Stimulated activated CD8-positive, alpha-beta memory T cell treated with anti-CD3 and anti-CD28 coated beads, Interleukin-12 subunit alpha, Interleukin-12 subunit beta, amount 100 ng/mL, for 24 hours (primary cell): ENCODE measurements around the gene SERPINA1.

Experiments used
- DNase-seq: peaks from one replicate; pipeline ENCODE4 v3.0.0-alpha.2; 2020; ENCODE audit errors: extremely low read depth

SERPINA1 gene

DNA sequence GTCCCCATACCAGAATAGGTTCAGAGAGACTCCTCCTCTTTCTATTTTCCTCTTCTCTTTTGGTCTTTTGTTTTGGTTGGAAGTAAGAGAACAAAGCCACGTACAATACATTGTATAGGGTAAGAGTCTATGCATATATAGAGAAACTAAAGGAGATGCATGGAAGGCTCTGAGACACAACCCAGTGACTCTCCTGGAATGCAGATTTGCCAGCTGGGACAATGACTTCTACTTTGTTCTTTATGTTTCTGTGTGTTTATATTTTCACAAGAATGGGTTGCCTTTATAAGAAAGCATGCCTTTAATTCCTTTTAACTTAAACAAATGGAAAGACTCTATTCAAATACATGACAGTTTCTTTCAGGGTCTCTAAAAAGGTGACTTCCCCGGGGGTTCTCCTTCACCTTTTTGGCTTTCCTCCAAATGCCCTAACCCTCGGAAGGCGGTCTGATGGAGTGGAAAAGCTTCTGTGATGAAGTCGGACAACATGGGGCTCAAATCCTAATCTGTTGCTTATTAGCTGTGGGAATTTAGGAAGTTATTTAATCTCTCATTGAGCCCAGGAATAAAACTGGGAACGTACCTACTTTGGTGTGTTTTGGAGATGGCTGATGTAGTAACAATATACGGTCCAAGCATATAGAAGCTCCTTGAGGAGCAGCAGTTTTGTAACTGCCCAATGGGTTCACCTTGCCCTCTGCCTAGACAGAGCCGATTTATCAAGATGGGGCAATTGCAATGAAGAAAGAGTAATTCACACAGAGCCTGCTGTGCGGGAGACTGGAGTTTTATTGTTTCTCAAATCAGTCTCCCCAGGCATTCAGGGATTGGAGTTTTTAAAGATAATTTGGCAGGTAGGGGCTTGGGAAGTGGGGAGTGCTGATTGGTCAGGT, 9.1 kb upstream of the SERPINA1 start:
- no peak for DNase-seq

DNA sequence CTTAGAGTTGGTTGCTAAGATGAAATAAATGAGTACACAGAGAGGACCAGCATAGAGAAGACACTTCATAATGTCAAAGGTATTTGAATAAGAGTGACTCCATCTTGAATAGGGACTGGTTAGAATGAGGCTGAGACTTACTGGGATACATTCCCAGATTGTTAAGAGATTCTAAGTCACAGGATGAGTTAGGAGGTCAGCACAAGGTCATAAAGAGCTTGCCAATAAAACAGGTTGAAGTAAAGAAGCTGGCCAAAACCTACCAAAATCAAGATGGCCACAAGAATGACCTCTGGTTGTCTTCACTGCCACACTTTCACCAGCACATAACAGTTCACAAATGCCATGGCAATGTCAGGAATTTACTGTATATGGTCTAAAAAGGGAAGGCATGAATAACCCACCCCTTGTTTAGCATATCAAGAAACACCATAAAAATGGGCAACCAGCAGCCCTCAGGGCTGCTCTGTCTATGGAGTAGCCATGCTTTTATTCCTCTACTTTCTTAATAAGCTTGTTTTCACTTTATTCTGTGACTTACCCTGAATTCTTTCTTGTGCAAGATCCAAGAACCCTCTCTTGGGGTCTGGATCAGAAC, 8.3 kb upstream of the SERPINA1 start:
- DNase-seq: no peak

DNA sequence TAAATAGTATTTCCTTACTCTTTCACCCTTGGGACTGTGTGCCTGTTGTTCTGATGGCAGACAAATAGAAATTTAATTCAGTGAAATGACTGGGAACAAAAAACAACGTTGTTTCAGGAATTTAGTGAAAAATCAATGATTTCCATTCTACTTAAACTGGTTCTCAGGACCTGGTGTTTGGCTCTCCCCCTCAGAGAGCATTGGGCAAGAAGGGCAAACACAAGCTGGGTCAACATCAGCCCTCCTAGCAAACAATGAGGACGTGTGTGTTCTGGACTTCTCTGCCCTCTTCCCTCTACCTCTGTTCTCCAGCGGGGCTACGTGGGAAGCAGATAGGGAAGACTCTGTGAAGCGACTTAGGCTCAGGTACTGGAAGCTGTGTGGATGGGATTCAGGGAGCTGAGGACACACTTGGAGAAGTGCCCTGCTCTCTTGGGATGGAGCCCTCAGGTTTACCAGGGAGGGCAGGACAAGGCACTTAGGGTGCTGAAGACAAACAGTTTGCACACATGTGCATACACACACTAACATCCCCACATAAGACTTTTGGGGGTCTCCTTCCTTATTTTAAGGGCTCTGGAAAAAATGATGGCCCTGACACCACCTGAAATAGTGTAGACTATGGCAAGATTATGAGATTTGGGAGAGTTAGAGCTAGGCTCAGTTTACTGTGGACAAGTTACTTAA, 7.6 kb upstream of the SERPINA1 start:
- DNase-seq: no peak

DNA sequence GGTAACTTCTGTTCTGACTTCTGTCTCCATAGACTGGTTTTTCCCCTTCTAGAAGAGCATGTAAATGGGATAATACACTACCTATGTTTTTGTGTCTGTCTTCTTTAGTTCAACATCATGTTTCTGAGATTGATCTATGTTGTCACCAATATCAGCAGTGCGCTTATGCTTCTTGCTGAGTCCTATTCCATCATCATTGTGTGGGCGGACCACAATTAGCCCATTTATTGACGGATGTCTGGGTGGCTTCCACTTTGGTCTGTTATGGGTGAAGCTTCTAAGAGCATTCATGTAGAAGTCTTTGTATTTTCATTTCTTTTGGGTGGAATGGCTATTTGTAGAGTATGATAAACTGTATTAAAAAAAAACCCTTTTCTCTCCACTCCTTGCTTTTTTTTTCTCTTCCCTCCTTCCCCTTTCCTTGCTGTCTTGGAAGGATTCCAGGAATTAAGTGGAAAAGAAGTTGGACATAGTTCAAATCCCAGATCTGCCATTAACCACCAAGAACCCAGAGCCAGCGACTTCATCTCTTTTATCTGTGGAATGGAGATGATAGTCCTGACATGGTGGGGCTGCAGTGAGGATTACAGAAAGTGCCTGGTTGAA, 7.0 kb upstream of the SERPINA1 start:
- no peak for DNase-seq

DNA sequence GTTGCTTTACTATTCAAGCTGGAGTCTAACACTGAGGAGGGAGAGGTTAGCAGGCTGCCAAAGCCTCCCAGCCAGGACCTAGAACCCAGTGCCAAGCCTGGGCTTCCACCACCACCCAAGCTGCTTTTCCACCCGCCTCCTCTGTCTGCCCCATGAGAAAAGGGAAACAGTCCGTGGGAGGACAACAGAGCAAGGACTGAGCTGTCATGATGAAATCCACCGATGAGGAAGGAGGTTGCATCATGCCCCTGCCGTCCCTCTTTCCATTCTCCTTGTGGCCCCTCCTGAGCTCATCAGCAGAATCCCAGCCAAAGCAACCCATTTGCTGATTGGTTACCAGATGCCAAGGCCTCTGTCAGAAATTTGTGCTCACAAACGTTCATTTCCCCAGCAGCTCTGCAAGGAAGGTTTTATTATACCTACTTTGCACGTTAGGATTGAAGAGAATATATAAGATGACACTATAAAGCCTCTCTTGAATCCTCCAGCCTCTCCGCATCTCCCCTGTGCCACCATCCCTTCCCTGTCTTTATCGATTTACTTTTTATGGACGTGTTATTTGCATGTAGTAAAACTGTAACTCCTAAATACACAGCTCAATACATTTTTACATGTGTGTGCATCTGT, 6.3 kb upstream of the SERPINA1 start:
- DNase-seq: no peak

DNA sequence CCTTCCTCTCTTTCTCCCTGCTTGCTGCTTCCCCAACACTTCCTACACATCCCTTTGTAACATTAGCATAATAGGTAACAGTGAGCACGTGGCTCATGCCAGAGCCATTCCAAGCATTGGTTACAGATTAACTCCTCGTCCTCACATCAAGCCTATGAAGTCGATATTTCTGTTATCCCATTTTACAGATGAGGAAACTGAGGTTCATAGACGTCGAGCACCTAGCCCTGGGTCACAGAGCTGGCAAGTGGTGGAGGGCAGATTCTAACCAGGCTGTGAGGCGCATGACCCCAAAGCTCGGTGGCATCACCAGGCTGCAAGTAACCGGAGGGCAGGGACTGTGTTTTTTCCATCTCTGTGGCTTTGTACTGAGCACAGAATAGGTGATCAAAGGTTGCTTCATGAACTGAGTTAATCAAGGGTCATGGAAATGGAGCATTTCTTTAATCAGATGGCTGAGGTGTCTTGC, 5.7 kb upstream of the SERPINA1 start:
- no peak for DNase-seq

DNA sequence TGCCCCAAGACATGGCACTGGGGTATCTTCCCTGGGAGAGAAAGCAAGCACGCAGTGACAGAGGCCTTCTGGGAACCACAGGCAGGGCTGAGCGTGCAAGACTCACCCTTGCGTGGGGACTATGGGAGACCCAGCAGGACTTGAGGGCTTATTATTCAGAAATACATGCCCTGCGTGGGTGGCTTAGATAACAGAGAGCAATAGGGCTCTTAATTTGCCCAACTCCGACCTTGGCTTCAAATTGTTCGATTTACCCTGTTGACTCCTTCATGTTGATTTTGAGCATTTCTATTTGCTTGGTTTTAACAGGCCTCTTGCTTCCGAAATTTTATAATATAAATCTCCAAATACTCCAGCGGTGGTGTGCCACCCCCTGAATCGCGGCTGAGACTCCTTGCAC, 5.1 kb upstream of the SERPINA1 start:
- no peak for DNase-seq

DNA sequence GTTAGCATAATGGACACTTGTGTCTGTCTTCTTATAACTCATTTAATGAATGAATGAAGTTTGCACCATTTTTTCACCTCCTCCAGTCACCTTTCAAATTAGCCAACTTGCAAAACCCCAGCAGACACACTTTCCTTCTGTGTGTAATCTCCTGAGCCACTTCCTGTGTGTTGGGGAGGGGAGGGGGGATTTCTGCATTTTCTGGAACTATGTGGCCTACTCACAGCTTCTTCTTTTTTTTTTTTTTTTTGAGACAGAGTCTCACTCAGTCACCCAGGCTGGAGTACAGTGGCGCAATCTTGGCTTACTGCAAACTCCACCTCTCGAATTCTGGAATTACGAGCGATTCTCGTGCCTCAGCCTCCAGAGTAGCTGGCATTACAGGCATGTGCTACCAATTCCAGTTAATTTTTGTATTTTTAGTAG, 4.1 kb upstream of the SERPINA1 start:
- no peak for DNase-seq

DNA sequence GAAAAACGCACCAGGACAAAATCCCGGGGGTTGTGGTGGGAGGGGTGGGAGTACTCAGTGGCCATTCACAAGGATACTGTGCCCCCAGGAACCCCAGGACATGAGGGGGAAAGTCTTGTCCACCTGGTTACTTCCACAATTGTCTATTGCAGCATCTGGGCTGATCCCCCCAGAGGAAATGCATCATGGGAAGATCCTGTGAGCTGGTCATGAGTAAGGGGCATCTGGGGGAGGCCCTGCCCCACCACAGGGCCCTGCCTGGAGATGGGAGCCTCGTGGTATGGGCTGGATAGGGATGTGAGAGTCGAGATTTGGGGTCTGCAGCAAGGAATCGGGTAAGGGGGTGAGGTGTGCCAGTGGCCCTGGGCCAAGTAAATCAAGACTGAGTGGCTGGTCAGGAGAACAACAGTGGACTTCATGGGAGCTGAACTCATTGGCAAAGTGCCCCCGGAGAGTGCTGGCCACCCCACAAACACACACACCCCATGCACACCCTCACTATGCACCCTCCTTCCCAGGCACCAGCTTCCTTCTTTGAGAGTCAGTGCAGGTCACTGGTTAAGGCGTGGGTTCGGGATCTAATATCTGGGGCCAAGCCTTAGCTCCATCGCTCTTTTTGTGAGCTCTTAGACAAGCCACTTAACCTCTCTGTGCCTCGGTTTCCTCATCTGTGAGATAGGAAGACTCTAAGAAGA, 3.0 kb upstream of the SERPINA1 start:
- DNase-seq: no peak

DNA sequence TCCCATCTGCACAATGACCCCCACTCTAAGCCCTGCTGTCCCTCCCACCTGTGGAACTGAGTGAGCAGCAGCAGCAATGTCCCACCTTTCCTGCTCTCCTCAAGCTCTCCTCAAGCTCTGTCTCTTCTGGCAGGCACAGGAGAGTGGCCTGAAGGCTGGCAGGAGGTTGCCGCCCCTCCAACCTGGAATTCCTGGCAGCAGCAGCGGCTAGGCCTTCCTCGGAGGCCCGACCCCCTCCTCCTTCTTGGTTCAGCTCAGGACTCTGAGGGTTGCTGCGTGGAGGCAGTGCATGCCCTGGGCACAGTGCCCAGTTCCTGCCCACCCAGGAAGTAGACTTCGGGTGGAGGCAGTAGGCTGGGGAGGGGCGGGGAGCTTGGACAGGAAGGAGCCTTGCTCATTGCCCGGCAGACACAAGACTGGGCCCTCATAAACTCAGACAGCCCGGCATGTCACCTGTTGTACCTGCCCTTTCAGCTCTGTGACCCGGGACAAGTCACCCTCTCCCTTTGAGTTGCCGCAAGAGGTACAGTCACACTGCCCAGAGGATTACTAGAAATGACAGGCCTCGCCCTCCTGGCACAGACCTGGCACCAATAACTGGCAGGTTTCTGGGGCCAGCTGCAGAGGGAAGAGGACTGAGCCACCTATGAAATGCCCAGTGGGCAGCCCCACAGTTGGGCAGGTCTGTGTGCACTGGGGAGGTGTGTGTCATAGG, 2.1 kb upstream of the SERPINA1 start:
- no peak for DNase-seq

DNA sequence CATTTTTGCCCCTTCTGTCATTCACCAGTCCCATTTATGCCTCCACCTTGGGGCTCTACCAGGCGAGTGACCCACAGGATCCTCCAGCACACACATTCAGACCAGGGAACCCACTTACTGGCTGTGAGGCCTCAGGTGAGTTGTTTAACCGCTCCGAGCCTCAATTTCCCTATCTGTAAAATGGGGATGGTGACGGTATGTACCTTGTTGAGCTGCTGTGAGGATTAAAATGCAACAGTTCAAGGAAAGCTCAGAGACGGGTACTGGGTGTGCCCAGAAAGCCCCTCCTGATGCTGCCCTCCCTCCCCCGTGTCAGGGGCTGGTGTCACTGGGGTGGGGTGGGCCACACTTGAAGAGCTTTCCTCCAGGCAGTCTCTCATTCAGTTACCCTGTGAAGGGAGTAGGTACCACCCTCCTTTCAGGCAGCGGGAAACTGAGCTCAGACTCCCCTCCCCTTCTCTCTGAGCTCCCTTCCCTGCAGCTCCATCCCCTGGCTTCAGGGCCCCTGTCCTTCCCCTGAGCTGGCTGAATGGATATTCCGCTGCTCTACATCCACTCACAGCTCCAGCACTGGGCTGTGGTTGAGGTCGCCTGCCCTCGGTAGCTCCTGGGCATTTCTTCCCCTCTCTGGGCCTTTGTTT, 1.4 kb upstream of the SERPINA1 start:
- no peak for DNase-seq

DNA sequence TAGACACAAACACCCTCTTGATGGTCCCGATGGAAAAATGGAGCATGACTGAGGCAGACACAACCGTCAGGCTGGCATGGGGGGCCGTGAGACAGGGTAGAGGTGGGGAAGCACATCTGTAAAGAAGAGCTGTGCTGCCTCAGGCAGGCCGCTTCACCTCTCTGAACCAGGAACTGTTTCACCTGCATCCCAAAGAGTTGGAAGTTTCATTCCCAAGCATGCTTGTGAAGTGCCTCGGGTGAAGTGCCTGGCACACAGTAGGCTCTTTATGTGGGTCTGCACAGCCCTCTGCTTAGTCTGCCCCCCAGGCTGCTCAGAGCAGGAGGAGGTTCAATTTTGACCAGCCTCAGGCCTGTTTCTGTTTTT, 685 bp upstream of the SERPINA1 start:
- no peak for DNase-seq

DNA sequence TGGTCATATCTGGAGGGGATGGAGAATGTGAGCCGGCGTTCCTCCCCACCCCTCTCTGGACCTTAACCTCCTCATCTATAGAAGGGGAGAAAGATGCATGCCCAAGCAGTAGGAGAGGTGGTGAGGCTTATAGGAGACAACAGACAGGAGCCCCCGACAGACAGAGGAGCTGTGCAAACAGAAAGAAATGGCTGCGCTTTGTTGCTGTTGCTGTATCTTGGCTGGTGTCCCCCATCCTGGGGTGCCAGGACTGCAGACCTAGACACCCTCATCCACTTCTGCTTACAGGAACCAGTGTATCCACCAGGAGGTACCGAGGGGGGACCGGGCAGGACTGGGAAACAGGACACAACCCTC, 397 bp downstream of the SERPINA1 start:
- no peak for DNase-seq

DNA sequence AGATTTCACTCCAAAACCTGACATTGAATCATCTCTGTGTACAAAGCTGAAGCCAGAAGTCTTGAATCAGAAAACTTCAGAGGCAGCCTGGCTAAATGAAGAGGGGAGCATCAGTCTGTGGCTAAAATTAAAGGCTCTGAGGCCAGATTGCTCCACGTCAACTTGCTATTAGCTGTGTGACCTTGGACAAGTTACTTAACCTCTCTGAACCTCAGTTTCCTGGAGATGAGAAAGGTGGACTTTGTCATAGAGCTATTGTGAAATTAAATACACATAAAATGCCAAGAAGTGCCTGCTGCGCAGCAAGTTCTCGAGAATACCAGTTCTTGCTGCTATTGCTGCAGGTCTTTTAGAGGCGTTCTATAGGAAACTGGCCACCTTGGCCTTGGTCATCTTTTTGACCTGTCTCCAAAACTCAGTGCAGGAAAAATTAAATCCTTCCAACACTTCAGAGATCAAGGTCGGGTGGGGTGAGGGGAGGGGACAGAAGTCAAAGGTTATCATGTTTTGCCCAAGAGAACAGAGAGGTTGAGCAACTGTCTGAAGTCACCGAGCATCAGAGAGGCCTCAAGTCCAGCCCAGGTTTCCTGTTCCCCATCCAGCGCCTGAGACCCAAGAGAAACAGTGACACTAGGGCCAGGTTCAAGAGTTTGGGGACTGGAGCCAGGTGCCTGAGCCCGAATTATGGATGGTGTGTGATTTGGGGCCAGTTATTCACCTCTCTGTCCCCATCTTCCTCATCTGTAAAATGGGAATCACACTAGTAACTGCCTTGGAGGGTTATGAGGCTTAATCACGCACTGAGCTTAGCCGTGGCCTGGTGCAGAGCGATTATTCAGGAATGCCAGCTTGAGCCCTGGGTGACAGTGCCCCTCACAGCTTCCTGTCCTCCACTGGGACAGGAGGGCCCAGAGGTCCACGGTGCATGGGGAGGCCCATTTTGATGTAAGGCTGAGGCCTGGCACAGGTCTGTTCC, 1.1 kb downstream of the SERPINA1 start:
- DNase-seq: no peak

DNA sequence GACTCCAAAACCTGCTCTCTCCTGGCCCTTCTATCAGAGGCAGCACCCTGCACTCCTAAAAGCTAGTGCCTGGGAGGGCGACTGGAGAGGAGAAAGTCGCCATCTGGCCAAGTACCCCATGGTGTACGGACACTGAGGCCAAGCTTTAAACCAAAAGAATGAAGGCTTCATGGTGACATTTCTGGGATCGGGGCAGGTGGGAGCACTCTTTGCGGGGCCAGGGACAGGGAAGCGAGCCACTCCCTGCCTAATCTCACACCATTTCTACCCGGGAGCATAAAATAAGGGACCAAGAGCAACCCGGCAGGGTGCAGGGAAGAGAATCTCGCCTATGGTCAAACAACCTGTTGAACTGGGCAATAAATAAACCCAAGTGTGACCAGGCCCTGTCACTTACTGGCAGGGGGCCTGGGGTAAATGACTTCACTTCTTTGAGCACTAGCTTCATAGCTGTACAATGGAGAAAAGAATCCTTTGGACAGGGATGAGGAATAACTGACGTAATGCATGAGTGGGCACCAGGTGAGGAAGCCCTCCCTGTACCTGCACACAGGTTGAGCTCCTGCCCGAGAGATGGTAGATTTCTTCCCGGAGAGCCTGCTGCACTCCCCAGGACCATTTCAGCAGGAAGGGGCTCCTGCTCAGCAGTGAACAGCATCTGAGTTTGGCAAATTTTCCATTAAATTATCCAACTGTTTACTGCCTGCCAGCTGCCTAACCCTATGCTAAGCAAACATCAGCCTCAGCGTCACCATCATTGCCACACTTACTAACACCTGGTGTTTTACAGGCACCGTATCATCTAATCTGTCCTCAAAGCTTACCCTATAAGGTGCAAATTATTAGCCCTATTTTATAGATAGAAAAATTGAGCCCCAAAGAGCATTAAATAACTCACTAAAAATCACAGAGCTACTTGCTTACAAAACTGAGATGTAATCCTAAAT, 2.0 kb downstream of the SERPINA1 start:
- DNase-seq: no peak

DNA sequence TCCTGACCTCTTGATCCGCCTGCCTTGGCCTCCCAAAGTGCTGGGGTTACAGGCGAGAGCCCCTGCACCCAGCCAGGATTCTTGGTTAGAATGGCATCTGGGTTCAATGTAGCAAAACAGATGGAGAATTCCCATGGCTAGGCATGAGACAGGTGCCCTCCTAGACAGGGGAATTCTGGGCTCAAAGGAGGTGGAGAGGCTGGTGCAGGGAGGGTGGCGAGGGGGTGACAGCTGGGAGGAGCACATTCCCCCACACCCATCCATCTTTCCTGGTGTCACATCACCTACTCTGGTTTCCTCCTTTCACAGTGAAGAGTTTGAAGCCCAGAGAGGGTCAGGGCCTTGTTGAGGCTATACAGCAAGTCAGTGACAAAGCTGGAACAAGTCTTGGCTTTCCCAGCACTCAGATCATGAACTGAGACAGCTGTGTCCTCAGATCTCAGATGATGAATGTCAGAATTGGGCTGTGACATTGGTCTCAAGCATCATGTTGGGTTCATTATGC, 2.8 kb downstream of the SERPINA1 start:
- DNase-seq: no peak

DNA sequence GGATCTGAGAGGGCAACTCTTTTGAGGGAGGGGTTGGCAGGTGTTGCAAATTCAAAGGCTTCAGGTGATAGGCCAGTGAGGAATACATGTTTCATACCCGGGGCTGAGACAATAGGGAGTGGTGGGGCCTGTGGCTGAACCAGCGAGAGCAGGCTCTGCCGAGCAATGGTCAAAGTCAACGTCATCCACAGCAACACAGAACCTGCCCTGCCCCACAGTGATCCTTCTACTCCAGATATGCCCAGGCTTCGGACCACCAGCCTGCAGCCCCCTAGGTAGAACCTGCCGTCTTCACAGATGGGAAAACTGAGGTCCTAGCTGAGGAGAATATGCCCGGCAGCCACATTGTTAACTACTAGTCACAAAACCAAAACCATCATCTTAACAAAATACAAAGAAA, 4.1 kb downstream of the SERPINA1 start:
- no peak for DNase-seq

DNA sequence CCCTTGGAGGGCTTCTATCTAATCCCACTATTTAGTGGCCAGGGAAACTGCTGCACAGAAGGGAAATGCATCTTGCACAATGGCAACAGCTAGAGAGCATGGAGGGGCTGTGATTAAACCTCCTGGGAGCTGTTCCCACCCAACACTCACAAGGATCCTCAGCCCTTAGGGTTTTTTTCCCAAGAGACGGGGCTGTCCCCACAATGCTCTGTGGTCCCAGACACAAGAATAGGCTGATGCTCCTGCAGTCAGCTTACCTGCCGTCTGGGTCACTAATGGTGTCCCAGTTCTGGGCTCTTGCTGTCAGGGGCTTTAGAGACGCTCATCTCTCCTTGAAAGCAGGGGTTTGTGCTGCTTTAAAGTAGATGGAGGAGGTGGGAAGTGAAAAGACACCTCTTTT, 4.6 kb downstream of the SERPINA1 start:
- no peak for DNase-seq
